ENCODE results near the gene SLC4A5. TPM values are rescaled to one million over a fixed set of nuclear protein-coding genes. Genes with fewer than 3 reads are reported as not detected.

SLC4A5 gene
- total RNA-seq, 1 donor from 2014 or later = 4.2 TPM

GRCh38 chr2:74186038-74186437, 157.2 kb downstream of the SLC4A5 start:
- Mint-ChIP-seq H3K4me3 (ENCODE audit: unreplicated experiment) (no peak overlapping the region), H3K36me3 (ENCODE audit: low read depth, unreplicated experiment) (no peaks in the 10 kb centered on the region), H3K27ac (ENCODE audit: unreplicated experiment) (peak overlapping the region; percentile 83), H3K9me3 (ENCODE audit: unreplicated experiment) (no peaks in the 10 kb centered on the region), H3K4me1 (ENCODE audit: unreplicated experiment) (peaks cover 19% of the 10 kb centered on the region), H3K27me3 (ENCODE audit: unreplicated experiment) (no peaks in the 10 kb centered on the region)
- DNase-seq (ENCODE audit: low spot score) = no peak
- no peak for TF ChIP-seq CTCF (IDR thresholded peaks at IDR 0.05; ENCODE audit: unreplicated experiment)

- H3K36me3 Mint-ChIP-seq (ENCODE audit: low read depth, unreplicated experiment) = no peaks in the 10 kb centered on the region
- DNase-seq (ENCODE audit: low spot score) = no peak
- peaks cover under 1% of the 10 kb centered on the region for H3K27me3 Mint-ChIP-seq (ENCODE audit: unreplicated experiment)
- H3K9me3 Mint-ChIP-seq (ENCODE audit: unreplicated experiment) = no peaks in the 10 kb centered on the region
- no peak for TF ChIP-seq CTCF (IDR thresholded peaks at IDR 0.05; ENCODE audit: unreplicated experiment)
- peak overlapping the region; percentile 28 for H3K27ac Mint-ChIP-seq (ENCODE audit: unreplicated experiment)
- H3K4me3 Mint-ChIP-seq (ENCODE audit: unreplicated experiment) = no peak overlapping the region
- H3K4me1 Mint-ChIP-seq (ENCODE audit: unreplicated experiment) = peaks cover 19% of the 10 kb centered on the region
Measured at GRCh38 chr2:74183878-74184277, 159.3 kb downstream of the SLC4A5 start.

GRCh38 chr2:74181739-74182138, 161.5 kb downstream of the SLC4A5 start:
- no peaks in the 10 kb centered on the region for H3K9me3 Mint-ChIP-seq (ENCODE audit: unreplicated experiment)
- no peaks in the 10 kb centered on the region for H3K36me3 Mint-ChIP-seq (ENCODE audit: low read depth, unreplicated experiment)
- peaks cover 3% of the 10 kb centered on the region for H3K27me3 Mint-ChIP-seq (ENCODE audit: unreplicated experiment)
- H3K4me1 Mint-ChIP-seq (ENCODE audit: unreplicated experiment) = peaks cover 23% of the 10 kb centered on the region
- no peak for TF ChIP-seq CTCF (IDR thresholded peaks at IDR 0.05; ENCODE audit: unreplicated experiment)
- H3K27ac Mint-ChIP-seq (ENCODE audit: unreplicated experiment) = no peak overlapping the region
- DNase-seq (ENCODE audit: low spot score) = no peak
- H3K4me3 Mint-ChIP-seq (ENCODE audit: unreplicated experiment) = no peak overlapping the region

- Mint-ChIP-seq H3K4me3 (ENCODE audit: unreplicated experiment) (peak overlapping the region; percentile 97), H3K4me1 (ENCODE audit: unreplicated experiment) (peaks cover 15% of the 10 kb centered on the region), H3K27me3 (ENCODE audit: unreplicated experiment) (peaks cover 3% of the 10 kb centered on the region), H3K27ac (ENCODE audit: unreplicated experiment) (peak overlapping the region; percentile 24), H3K36me3 (ENCODE audit: low read depth, unreplicated experiment) (peaks cover 8% of the 10 kb centered on the region), H3K9me3 (ENCODE audit: unreplicated experiment) (no peaks in the 10 kb centered on the region)
- peak; percentile 65 for TF ChIP-seq CTCF (IDR thresholded peaks at IDR 0.05; ENCODE audit: unreplicated experiment)
- DNase-seq (ENCODE audit: low spot score) = no peak
Measured at GRCh38 chr2:74179063-74179865, 164.0 kb downstream of the SLC4A5 start.
